ENCODE data around the gene FLOT1.

FLOT1 gene

GRCh38 chr6:30763618-30764489, 21.4 kb upstream of the FLOT1 start:
- no peaks in the 10 kb centered on the region for H3K36me3 ChIP-seq (replicated peaks; ENCODE audit: insufficient read depth, low read length)
- DNase-seq, result no peak
- no peaks in the 10 kb centered on the region for H4K20me1 ChIP-seq (ENCODE audit: insufficient read depth, low read length)
- H3K27ac ChIP-seq (ENCODE audit: low read length), result no peak overlapping the region
- peaks cover 10% of the 10 kb centered on the region for H3K27me3 ChIP-seq (replicated peaks; ENCODE audit: insufficient read depth, low read length)
- H3K79me2 ChIP-seq (ENCODE audit: low read length), result no peaks in the 10 kb centered on the region
- H3K9ac ChIP-seq (ENCODE audit: low read length), result no peak overlapping the region
- H3K4me1 ChIP-seq (ENCODE audit: low read length), result no peaks in the 10 kb centered on the region
- no peaks in the 10 kb centered on the region for H3F3A ChIP-seq (ENCODE audit: insufficient read depth, low read length)
- H3K4me3 ChIP-seq (ENCODE audit: low read length), result no peak overlapping the region
- no peak overlapping the region for H2AFZ ChIP-seq (ENCODE audit: low read length)
- no peak overlapping the region for H3K4me2 ChIP-seq (ENCODE audit: low read depth, low read length)
- TF ChIP-seq EZH2 (optimal IDR thresholded peaks at IDR 0.05; ENCODE audit: low read depth, low read length) (no peak), EZH2phosphoT487 (IDR thresholded peaks at IDR 0.05; ENCODE audit: low read length) (no peak)
- TF ChIP-seq, protein P1, sequence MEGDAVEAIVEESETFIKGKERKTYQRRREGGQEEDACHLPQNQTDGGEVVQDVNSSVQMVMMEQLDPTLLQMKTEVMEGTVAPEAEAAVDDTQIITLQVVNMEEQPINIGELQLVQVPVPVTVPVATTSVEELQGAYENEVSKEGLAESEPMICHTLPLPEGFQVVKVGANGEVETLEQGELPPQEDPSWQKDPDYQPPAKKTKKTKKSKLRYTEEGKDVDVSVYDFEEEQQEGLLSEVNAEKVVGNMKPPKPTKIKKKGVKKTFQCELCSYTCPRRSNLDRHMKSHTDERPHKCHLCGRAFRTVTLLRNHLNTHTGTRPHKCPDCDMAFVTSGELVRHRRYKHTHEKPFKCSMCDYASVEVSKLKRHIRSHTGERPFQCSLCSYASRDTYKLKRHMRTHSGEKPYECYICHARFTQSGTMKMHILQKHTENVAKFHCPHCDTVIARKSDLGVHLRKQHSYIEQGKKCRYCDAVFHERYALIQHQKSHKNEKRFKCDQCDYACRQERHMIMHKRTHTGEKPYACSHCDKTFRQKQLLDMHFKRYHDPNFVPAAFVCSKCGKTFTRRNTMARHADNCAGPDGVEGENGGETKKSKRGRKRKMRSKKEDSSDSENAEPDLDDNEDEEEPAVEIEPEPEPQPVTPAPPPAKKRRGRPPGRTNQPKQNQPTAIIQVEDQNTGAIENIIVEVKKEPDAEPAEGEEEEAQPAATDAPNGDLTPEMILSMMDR (IDR thresholded peaks at IDR 0.05; ENCODE audit: low read length), result no peak
- H3K9me3 ChIP-seq (replicated peaks; ENCODE audit: insufficient read depth, low read length), result no peaks in the 10 kb centered on the region
- H3K9me2 ChIP-seq (replicated peaks; ENCODE audit: insufficient read depth, low read length), result no peaks in the 10 kb centered on the region

DNA sequence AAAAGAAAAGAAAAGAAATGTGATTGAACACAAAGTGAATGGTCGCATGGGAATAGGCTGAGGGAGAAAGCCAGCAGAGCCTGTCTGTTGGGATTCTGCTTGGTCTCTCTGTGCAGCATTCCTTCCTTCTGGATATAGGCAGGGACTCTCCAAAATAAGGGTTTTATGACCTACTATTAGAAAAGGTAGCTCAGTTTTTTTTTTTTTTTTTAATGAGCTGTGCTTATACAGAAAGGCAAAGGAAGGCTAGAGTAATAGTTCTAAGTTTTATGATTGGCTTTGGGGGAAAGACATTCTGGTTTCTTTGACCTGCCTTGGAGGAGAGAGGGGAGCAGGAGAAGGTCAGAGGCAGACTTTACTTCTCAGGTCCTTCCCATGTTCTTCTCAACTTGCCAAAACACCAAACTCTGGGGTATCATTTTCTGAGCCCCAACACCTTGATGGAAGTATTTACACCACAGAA, 20.7 kb upstream of the FLOT1 start:
- H3K36me3 ChIP-seq (replicated peaks; ENCODE audit: insufficient read depth, low read length), result no peaks in the 10 kb centered on the region
- no peak overlapping the region for H3K4me2 ChIP-seq (ENCODE audit: low read depth, low read length)
- H3K9ac ChIP-seq (ENCODE audit: low read length), result no peak overlapping the region
- no peak overlapping the region for H3K27ac ChIP-seq (ENCODE audit: low read length)
- H3K9me3 ChIP-seq (replicated peaks; ENCODE audit: insufficient read depth, low read length), result no peaks in the 10 kb centered on the region
- no peaks in the 10 kb centered on the region for H3K9me2 ChIP-seq (replicated peaks; ENCODE audit: insufficient read depth, low read length)
- H3K79me2 ChIP-seq (ENCODE audit: low read length), result no peaks in the 10 kb centered on the region
- H3K4me1 ChIP-seq (ENCODE audit: low read length), result no peaks in the 10 kb centered on the region
- no peaks in the 10 kb centered on the region for H4K20me1 ChIP-seq (ENCODE audit: insufficient read depth, low read length)
- no peak overlapping the region for H3K4me3 ChIP-seq (ENCODE audit: low read length)
- TF ChIP-seq EZH2 (optimal IDR thresholded peaks at IDR 0.05; ENCODE audit: low read depth, low read length) (no peak), EZH2phosphoT487 (IDR thresholded peaks at IDR 0.05; ENCODE audit: low read length) (no peak)
- TF ChIP-seq, protein P1 (IDR thresholded peaks at IDR 0.05; ENCODE audit: low read length), result no peak
- H2AFZ ChIP-seq (ENCODE audit: low read length), result no peak overlapping the region
- peaks cover 10% of the 10 kb centered on the region for H3K27me3 ChIP-seq (replicated peaks; ENCODE audit: insufficient read depth, low read length)
- DNase-seq, result no peak
- no peaks in the 10 kb centered on the region for H3F3A ChIP-seq (ENCODE audit: insufficient read depth, low read length)

- Histone ChIP-seq H3K27ac (ENCODE audit: low read length) (no peak overlapping the region), H2AFZ (ENCODE audit: low read length) (no peak overlapping the region), H3K9me2 (replicated peaks; ENCODE audit: insufficient read depth, low read length) (no peaks in the 10 kb centered on the region), H3K4me3 (ENCODE audit: low read length) (no peak overlapping the region), H3F3A (ENCODE audit: insufficient read depth, low read length) (no peaks in the 10 kb centered on the region), H3K9ac (ENCODE audit: low read length) (no peak overlapping the region), H3K36me3 (replicated peaks; ENCODE audit: insufficient read depth, low read length) (no peaks in the 10 kb centered on the region), H3K4me2 (ENCODE audit: low read depth, low read length) (no peak overlapping the region), H3K9me3 (replicated peaks; ENCODE audit: insufficient read depth, low read length) (no peaks in the 10 kb centered on the region), H3K4me1 (ENCODE audit: low read length) (no peaks in the 10 kb centered on the region), H4K20me1 (ENCODE audit: insufficient read depth, low read length) (no peaks in the 10 kb centered on the region), H3K79me2 (ENCODE audit: low read length) (no peaks in the 10 kb centered on the region), H3K27me3 (replicated peaks; ENCODE audit: insufficient read depth, low read length) (peaks cover 10% of the 10 kb centered on the region)
- DNase-seq, result no peak
- TF ChIP-seq EZH2 (optimal IDR thresholded peaks at IDR 0.05; ENCODE audit: low read depth, low read length) (no peak), EZH2phosphoT487 (IDR thresholded peaks at IDR 0.05; ENCODE audit: low read length) (no peak)
- TF ChIP-seq, protein P1 (IDR thresholded peaks at IDR 0.05; ENCODE audit: low read length), result no peak
Measured at GRCh38 chr6:30761791-30762429, 19.4 kb upstream of the FLOT1 start.
